Transverse colon (tissue), 3 donors: Measurements from ENCODE around the gene STAC2.

ENCODE experiments used
- CTCF ChIP-seq, 5 experiments: fragments of 200-600 bp in 3 of 5; fragments of 450-650 bp in 2 of 5; sonication (generic) in 3 of 5; IDR thresholded peaks; 1 replicate in 2 of 5; 2 replicates in 3 of 5; pipeline ENCODE4 v1.5.1; 2016 to 2017; ENCODE audit warnings: antibody characterized with exemption in 5 of 5, inconsistent platforms in 3 of 5, mild to moderate bottlenecking in 2 of 5, moderate library complexity in 1 of 5
- POLR2A ChIP-seq: fragments of 450-650 bp; IDR thresholded peaks from one replicate; pipeline ENCODE4 v1.6.1; 2016; ENCODE audit warnings: antibody characterized with exemption, mild to moderate bottlenecking, moderate library complexity

- TF ChIP-seq CTCF (IDR thresholded peaks at IDR 0.05): no peak
- TF ChIP-seq POLR2A: no peak
These were observed 4.6 kb upstream of the STAC2 start for GRCh38 chr17:39230361-39230760.
